IMR-90 (cell line): ENCODE results near the gene TRDMT1. TPM values are rescaled to one million over a fixed set of nuclear protein-coding genes. Genes with fewer than 3 reads are reported as not detected.

Source experiments
- ATAC-seq: fragments of 200-7000 bp; cut with Tn5 transposase; 2 replicates; pipeline ENCODE4 v1.9.1; 2020; ENCODE audit warnings: low read depth, mild to moderate bottlenecking, moderate library complexity
- BruUV-seq: library from RNA; stranded (reverse); fragments of 400-500 nt; replicated peaks from 2 replicates; lab custom pipeline; 2021; lab: Mats Ljungman, UMichigan
- CTCF ChIA-PET: fragments of 300-600 bp; formaldehyde crosslinking; extraction: SDS; loops from one replicate; lab custom pipeline; 2021; ENCODE audit warnings: antibody characterized with exemption; lab: Yijun Ruan, JAX
- POLR2A ChIA-PET: fragments of 300-600 bp; sonication (Branson Sonifier 250); formaldehyde crosslinking; loops from one replicate; lab custom pipeline; 2022; ENCODE audit warnings: antibody characterized with exemption; ENCODE audit not compliant: unreplicated experiment; lab: Charles Lee
- DNase-seq: peaks from one replicate; pipeline ENCODE4 v3.0.0; 2013
- H2AFZ ChIP-seq: replicated peaks from 2 replicates; pipeline ENCODE3; 2013; ENCODE audit warnings: low read length, mild to moderate bottlenecking; ENCODE audit not compliant: poor library complexity
- H2AK5ac ChIP-seq: 2 replicates; pipeline ENCODE4 v1.6.1; 2013; ENCODE audit warnings: low read depth, low read length, inconsistent platforms
- H2AK9ac ChIP-seq: replicated peaks from 2 replicates; pipeline ENCODE3; 2013; ENCODE audit warnings: mild to moderate bottlenecking, low read depth, low read length, moderate library complexity; ENCODE audit not compliant: poor library complexity
- H2BK120ac ChIP-seq: 2 replicates; pipeline ENCODE4 v1.6.1; 2013; ENCODE audit warnings: low read depth, low read length, inconsistent platforms
- H2BK15ac ChIP-seq: 3 replicates; pipeline ENCODE4 v1.6.1; 2013; ENCODE audit warnings: low read depth, low read length, inconsistent platforms
- H2BK20ac ChIP-seq: 2 replicates; pipeline ENCODE4 v1.6.1; 2013; ENCODE audit warnings: low read depth, mild to moderate bottlenecking, inconsistent platforms, low read length, moderate library complexity
- H2BK5ac ChIP-seq: 2 replicates; pipeline ENCODE4 v1.6.1; 2013; ENCODE audit warnings: mild to moderate bottlenecking, low read depth, low read length, inconsistent platforms; ENCODE audit not compliant: poor library complexity, severe bottlenecking
- H3K14ac ChIP-seq: replicated peaks from 2 replicates; pipeline ENCODE4 v1.6.1; 2013; ENCODE audit warnings: low read depth, low read length, inconsistent platforms
- H3K18ac ChIP-seq: 2 replicates; pipeline ENCODE4 v1.6.1; 2013; ENCODE audit warnings: low read depth, low read length, control low read depth
- H3K23ac ChIP-seq: 2 replicates; pipeline ENCODE4 v1.6.1; 2013; ENCODE audit warnings: low read depth, low read length, inconsistent platforms
- H3K27ac ChIP-seq: 2 replicates; pipeline ENCODE4 v1.5.1; 2013; ENCODE audit warnings: mild to moderate bottlenecking, control low read depth, low read length; ENCODE audit not compliant: insufficient read depth
- H3K27me3 ChIP-seq: 2 replicates; pipeline ENCODE4 v1.6.1; 2013; ENCODE audit warnings: low read length; ENCODE audit not compliant: control insufficient read depth, insufficient read depth
- H3K36me3 ChIP-seq: 2 replicates; pipeline ENCODE4 v1.6.1; 2013; ENCODE audit warnings: low read length, mixed read lengths; ENCODE audit not compliant: control insufficient read depth, insufficient read depth
- H3K4ac ChIP-seq: 2 replicates; pipeline ENCODE4 v1.6.1; 2013; ENCODE audit warnings: low read depth, low read length, inconsistent platforms
- H3K4me1 ChIP-seq: 2 replicates; pipeline ENCODE4 v1.6.1; 2013; ENCODE audit warnings: low read length, mixed read lengths; ENCODE audit not compliant: control insufficient read depth, insufficient read depth
- H3K4me2 ChIP-seq: 2 replicates; pipeline ENCODE4 v1.6.1; 2013; ENCODE audit warnings: low read depth, mild to moderate bottlenecking, control low read depth, low read length, moderate library complexity
- H3K4me3 ChIP-seq: 2 replicates; pipeline ENCODE4 v1.5.1; 2013; ENCODE audit warnings: low read depth, mild to moderate bottlenecking, control low read depth, low read length, moderate library complexity; ENCODE audit not compliant: insufficient read depth
- H3K56ac ChIP-seq: 2 replicates; pipeline ENCODE4 v1.6.1; 2013; ENCODE audit warnings: low read length, inconsistent platforms; ENCODE audit not compliant: insufficient read depth; ENCODE audit errors: extremely low read depth
- H3K79me1 ChIP-seq, 2 experiments: 2 replicates each; pipeline ENCODE4 v1.6.1; 2013; ENCODE audit warnings: low read length in 2 of 2, inconsistent platforms in 1 of 2, low read depth in 1 of 2
- H3K9ac ChIP-seq: 2 replicates; pipeline ENCODE4 v1.6.1; 2013; ENCODE audit warnings: low read depth, low read length, control low read depth
- H3K9me1 ChIP-seq: 2 replicates; pipeline ENCODE4 v1.6.1; 2013; ENCODE audit warnings: low read length, inconsistent platforms; ENCODE audit not compliant: insufficient read depth
- H3K9me3 ChIP-seq: 2 replicates; pipeline ENCODE4 v1.6.1; 2013; ENCODE audit warnings: low read length; ENCODE audit not compliant: control insufficient read depth, insufficient read depth
- H4K20me1 ChIP-seq: 2 replicates; pipeline ENCODE4 v1.6.1; 2013; ENCODE audit warnings: low read length, inconsistent platforms; ENCODE audit not compliant: insufficient read depth
- H4K5ac ChIP-seq: 2 replicates; pipeline ENCODE4 v1.6.1; 2013; ENCODE audit warnings: mild to moderate bottlenecking, low read depth, low read length, control low read depth
- H4K8ac ChIP-seq, 2 experiments: 2 replicates each; pipeline ENCODE4 v1.6.1; 2013; ENCODE audit warnings: low read depth in 2 of 2, low read length in 2 of 2, control low read depth in 1 of 2, inconsistent platforms in 1 of 2
- H4K91ac ChIP-seq: 2 replicates; pipeline ENCODE4 v1.6.1; 2013; ENCODE audit warnings: low read depth, low read length, inconsistent platforms; ENCODE audit not compliant: insufficient read depth
- BHLHE40 ChIP-seq: fragments of 150-350 bp; IDR thresholded peaks from 2 replicates; pipeline ENCODE4 v1.6.1; 2016; ENCODE audit warnings: mild to moderate bottlenecking, low read depth, low read length
- MAFK ChIP-seq: IDR thresholded peaks from 2 replicates; pipeline ENCODE4 v1.6.1; 2012; ENCODE audit warnings: low read depth, low read length, improper control_type of control experiment
- POLR2A ChIP-seq: IDR thresholded peaks from 2 replicates; pipeline ENCODE4 v1.6.1; 2012; ENCODE audit warnings: mild to moderate bottlenecking, low read depth, low read length
- RAD21 ChIP-seq: IDR thresholded peaks from 2 replicates; pipeline ENCODE4 v1.6.1; 2012; ENCODE audit warnings: low read length, improper control_type of control experiment
- RFX5 ChIP-seq: IDR thresholded peaks from 2 replicates; pipeline ENCODE4 v1.8.0; 2012; ENCODE audit warnings: low read depth, mild to moderate bottlenecking, low read length, moderate library complexity
- WGBS, 2 experiments: methylation state at CpG; one replicate each; pipeline versions ENCODE4 v1.1.5 to v1.1.7; 2013; ENCODE audit warnings: missing lambda C conversion rate in 2 of 2; ENCODE audit not compliant: insufficient read length in 1 of 2; ENCODE audit errors: extremely low coverage in 2 of 2; 5-methylcytosine and 5-hydroxymethylcytosine counted together
- dilution Hi-C: fragments of 300-500 bp; cut with HindIII; formaldehyde crosslinking; loops from one replicate; pipeline ENCODE4 v1.14.3; 2018; ENCODE audit warnings: low sequenced_read_pairs; ENCODE audit not compliant: unreplicated experiment
- in situ Hi-C: fragments of 300-500 bp; cut with MboI; formaldehyde crosslinking; loops from 3 replicates; pipeline ENCODE4 v1.14.3; 2019; ENCODE audit warnings: low sequenced_read_pairs, inconsistent platforms, mixed read lengths
- intact Hi-C: fragments of 100-400 bp; cut with micrococcal nuclease; formaldehyde crosslinking; loops from 2 replicates; pipeline ENCODE4 v1.10.0; 2022
- polyA plus RNA-seq, 3 experiments: library from polyadenylated mRNA; depleted of rRNA; stranded (reverse); fragments of >200 nt; gene quantifications; 2 replicates each; pipeline ENCODE4 v1.2.3, GENCODE V29; 2012; ENCODE audit warnings: low replicate concordance in 1 of 3
- total RNA-seq: library from RNA; depleted of rRNA; stranded (reverse); fragments of >200 nt; gene quantifications from 2 replicates; pipeline ENCODE4 v1.2.3, GENCODE V29; 2012

TRDMT1 gene
- total and polyA plus RNA-seq, 2 of the 4 experiments (the other 2 are of a cell fraction), result 2.1 to 4.7 TPM

DNA sequence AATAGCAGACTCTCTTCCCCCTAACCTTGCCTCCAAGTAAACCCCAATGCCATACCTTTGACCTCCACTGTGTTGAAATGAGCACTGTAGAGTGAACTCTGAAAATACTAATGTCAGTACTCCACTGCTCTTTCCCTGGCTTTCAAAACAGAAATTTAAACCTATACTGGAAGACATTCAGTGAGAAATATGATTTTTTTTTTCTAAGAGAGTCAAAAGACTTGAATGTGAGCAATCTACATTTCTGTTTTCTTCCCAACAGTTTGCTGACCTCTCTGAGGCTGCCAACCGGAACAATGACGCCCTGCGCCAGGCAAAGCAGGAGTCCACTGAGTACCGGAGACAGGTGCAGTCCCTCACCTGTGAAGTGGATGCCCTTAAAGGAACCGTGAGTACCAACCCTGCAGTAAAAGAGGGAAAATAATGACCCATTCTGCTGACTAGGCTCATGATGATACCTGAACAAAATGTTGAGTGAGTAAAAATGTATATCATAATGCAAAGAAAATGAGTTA is 33.0 kb upstream of the TRDMT1 start:
- Histone ChIP-seq H3K4me1 (peaks cover 11% of the 10 kb centered on the region), H3K27ac (no peak overlapping the region), H2BK20ac (no peak overlapping the region), H3K23ac (no peak overlapping the region), H2BK120ac (no peak overlapping the region), H3K4ac (no peak overlapping the region), H3K4me3 (no peak overlapping the region), H3K14ac (no peak overlapping the region), H3K9me3 (no peaks in the 10 kb centered on the region), H2BK15ac (no peak overlapping the region), H3K36me3 (peaks cover 55% of the 10 kb centered on the region), H3K4me2 (peak overlapping the region; percentile 60), H3K9me1 (no peaks in the 10 kb centered on the region), H3K56ac (no peak overlapping the region), H3K79me1 (peaks cover 15 to 30% of the 10 kb centered on the region in 2 experiments), H4K8ac (no peak overlapping the region), H3K18ac (no peak overlapping the region), H2AK5ac (no peak overlapping the region), H2AK9ac (no peak overlapping the region), H4K91ac (no peak overlapping the region), H4K5ac (no peak overlapping the region), H3K9ac (peak overlapping the region; percentile 26; the same call in 1 of the 2 replicates), H3K27me3 (no peaks in the 10 kb centered on the region), H4K20me1 (peaks cover 93% of the 10 kb centered on the region), H2AFZ (no peak overlapping the region), H2BK5ac (no peak overlapping the region)
- dilution Hi-C loops, result no loop called here
- POLR2A ChIA-PET, result interaction anchor here (1.0 kb wide), 1 partner anchor 19 kb away, joined by 3 read pairs; no protein-coding TSS in a partner anchor
- TF ChIP-seq BHLHE40 (no peak), RFX5 (no peak), POLR2A (no peak; the same call in 1 of the 2 replicates), MAFK (peak; percentile 34; the same call in 1 of the 2 replicates), RAD21 (no peak)
- WGBS, 2 experiments, result 60% methylated on average over 1 of the region's 5 CpGs; no CpG with 5 or more reads in 1 of the 2 experiments
- CTCF ChIA-PET, result no interaction called here
- ATAC-seq (no peak), DNase-seq (no peak)
- BruUV-seq, result no TSS peak
- intact Hi-C loops, result no loop called here
- in situ Hi-C loops, result no loop called here
